Spleen (tissue), 11 donors: ENCODE measurements around the gene SLC20A1. TPM values are rescaled to one million over a fixed set of nuclear protein-coding genes. Genes with fewer than 3 reads are reported as not detected.

Source experiments
- DNase-seq: peaks from one replicate; pipeline ENCODE4 v3.0.0-alpha.2; 2020
- H3K27ac ChIP-seq, 8 donors: fragments of 200-600 bp; sonication (generic) in 7 of 8; 1 replicate in 4 of 8; 2 replicates in 4 of 8; pipeline versions ENCODE4 v1.5.0 to v1.8.0; 2016 to 2021; ENCODE audit warnings: inconsistent platforms in 4 of 8, mild to moderate bottlenecking in 4 of 8, moderate library complexity in 1 of 8
- H3K27me3 ChIP-seq, 7 donors: fragments of 200-600 bp; sonication (generic) in 6 of 7; replicated peaks in 1 of 7; 1 replicate in 4 of 7; 2 replicates in 3 of 7; pipeline versions ENCODE4 v1.5.0 to v1.8.0; 2016 to 2021; ENCODE audit warnings: inconsistent platforms in 3 of 7, mild to moderate bottlenecking in 1 of 7
- H3K36me3 ChIP-seq, 6 donors: fragments of 200-600 bp; sonication (generic) in 5 of 6; 1 replicate in 4 of 6; 2 replicates in 2 of 6; pipeline versions ENCODE4 v1.5.0 to v1.8.0; 2016 to 2021; ENCODE audit warnings: inconsistent platforms in 2 of 6
- H3K4me1 ChIP-seq, 6 donors: fragments of 200-600 bp; sonication (generic) in 5 of 6; 1 replicate in 3 of 6; 2 replicates in 3 of 6; pipeline versions ENCODE4 v1.5.0 to v1.8.0; 2016 to 2021; ENCODE audit warnings: inconsistent platforms in 3 of 6
- H3K4me3 ChIP-seq, 8 donors: fragments of 200-600 bp; sonication (generic) in 7 of 8; 1 replicate in 4 of 8; 2 replicates in 4 of 8; pipeline versions ENCODE4 v1.5.0 to v1.8.0; 2016 to 2021; ENCODE audit warnings: inconsistent platforms in 4 of 8, mild to moderate bottlenecking in 4 of 8, moderate library complexity in 2 of 8
- H3K9me3 ChIP-seq, 8 donors: fragments of 200-600 bp; sonication (generic) in 7 of 8; 1 replicate in 4 of 8; 2 replicates in 4 of 8; pipeline versions ENCODE4 v1.5.0 to v1.8.0; 2016 to 2021; ENCODE audit warnings: inconsistent platforms in 4 of 8
- POLR2A ChIP-seq, 3 donors: fragments of 450-650 bp; IDR thresholded peaks; one replicate each; pipeline ENCODE4 v1.5.1; 2017; ENCODE audit warnings: antibody characterized with exemption in 3 of 3, mild to moderate bottlenecking in 1 of 3
- POLR2AphosphoS5 ChIP-seq, 3 donors: sonication (generic); formaldehyde crosslinking; IDR thresholded peaks; one replicate each; pipeline ENCODE4 v1.5.1; 2017; ENCODE audit warnings: antibody characterized with exemption in 3 of 3
- WGBS, 5 donors: extraction: QIAGEN DNeasy Blood & Tissue Kit in 3 of 5; methylation state at CpG; one replicate each; pipeline versions ENCODE4 v1.1.5 to v1.1.7; 2013 to 2018; 5-methylcytosine and 5-hydroxymethylcytosine counted together
- intact Hi-C: fragments of 100-400 bp; cut with DNase I; formaldehyde crosslinking; loops from one replicate; pipeline ENCODE4 v1.15.0; 2023; ENCODE audit warnings: low total_unique reads
- polyA plus RNA-seq, 3 donors: library from polyadenylated mRNA; stranded (reverse); fragments of 200-250 nt; gene quantifications; one replicate each; pipeline ENCODE4 v1.2.1, GENCODE V29; 2013
- total RNA-seq, 7 donors: library from RNA; depleted of rRNA in 3 of 7; stranded (reverse); fragments of >200 nt in 3 of 7; fragmentation: NEBNext Ultra II Directional in 4 of 7; extraction: Animal tissue kit (Norgen Biotek cat#: 25700) in 4 of 7; gene quantifications; one replicate each; pipeline versions ENCODE4 v1.1.0 to v1.2.1, GENCODE V29; 2016 to 2021
- TF ChIP-seq, protein P1 (sequence below), 11 experiments: fragments of 200-600 bp in 7 of 11; fragments of 450-650 bp in 4 of 11; sonication (generic) in 4 of 11; IDR thresholded peaks in 8 of 11; conservative IDR thresholded peaks in 3 of 11; 1 replicate in 7 of 11; 2 replicates in 4 of 11; pipeline versions ENCODE4 v1.4.0 to v1.8.0; 2016 to 2021; ENCODE audit warnings: antibody characterized with exemption in 11 of 11, inconsistent platforms in 4 of 11, mild to moderate bottlenecking in 1 of 11
- donor health status: healthy with polysubstance abuse.
- donor health status: DM: no; HTN: no; CAD: no; lungs with moderate emphysema.
- donor health status: DM: no; HTN: no; CAD: no.
- donor health status: Bipolar disorder and iron deficiency.
- donor health status: healthy.
- donor health status: DM: no; HTN: no; CAD: no.
- donor health status: DM: yes; HTN: yes; CAD: no.

The SLC20A1 gene
- total and polyA plus RNA-seq, 10 donors = 15.4 to 83.6 (median 57.6) TPM

- Histone ChIP-seq H3K27ac (peak overlapping the region in 7 of 8 donors; percentile 29 to 89 (median 75)), H3K9me3 (no peaks in the 10 kb centered on the region), H3K4me3 (peak overlapping the region in 3 of 8 donors; percentile 4 to 47 (median 10)), H3K4me1 (peaks cover 0 to 26% (median 6%) of the 10 kb centered on the region in 6 donors), H3K27me3 (no peaks in the 10 kb centered on the region), H3K36me3 (no peaks in the 10 kb centered on the region)
- TF ChIP-seq POLR2A (IDR thresholded peaks at IDR 0.05) (no peak), POLR2AphosphoS5 (IDR thresholded peaks at IDR 0.05) (peak in 2 of 3 donors; percentile 46 to 71)
- TF ChIP-seq, protein P1, sequence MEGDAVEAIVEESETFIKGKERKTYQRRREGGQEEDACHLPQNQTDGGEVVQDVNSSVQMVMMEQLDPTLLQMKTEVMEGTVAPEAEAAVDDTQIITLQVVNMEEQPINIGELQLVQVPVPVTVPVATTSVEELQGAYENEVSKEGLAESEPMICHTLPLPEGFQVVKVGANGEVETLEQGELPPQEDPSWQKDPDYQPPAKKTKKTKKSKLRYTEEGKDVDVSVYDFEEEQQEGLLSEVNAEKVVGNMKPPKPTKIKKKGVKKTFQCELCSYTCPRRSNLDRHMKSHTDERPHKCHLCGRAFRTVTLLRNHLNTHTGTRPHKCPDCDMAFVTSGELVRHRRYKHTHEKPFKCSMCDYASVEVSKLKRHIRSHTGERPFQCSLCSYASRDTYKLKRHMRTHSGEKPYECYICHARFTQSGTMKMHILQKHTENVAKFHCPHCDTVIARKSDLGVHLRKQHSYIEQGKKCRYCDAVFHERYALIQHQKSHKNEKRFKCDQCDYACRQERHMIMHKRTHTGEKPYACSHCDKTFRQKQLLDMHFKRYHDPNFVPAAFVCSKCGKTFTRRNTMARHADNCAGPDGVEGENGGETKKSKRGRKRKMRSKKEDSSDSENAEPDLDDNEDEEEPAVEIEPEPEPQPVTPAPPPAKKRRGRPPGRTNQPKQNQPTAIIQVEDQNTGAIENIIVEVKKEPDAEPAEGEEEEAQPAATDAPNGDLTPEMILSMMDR (IDR thresholded peaks at IDR 0.05 in 8 of 11, conservative IDR thresholded peaks at IDR 0.05 in 3 of 11) = no peak
- 15 to 25% (median 20%) methylated on average over 12 of the region's 12 CpGs for WGBS, 5 donors
- DNase-seq = peak; percentile 89
- intact Hi-C loops = no loop called here
Measured at GRCh38 chr2:112674229-112674628, 28.5 kb downstream of the SLC20A1 start.

DNA sequence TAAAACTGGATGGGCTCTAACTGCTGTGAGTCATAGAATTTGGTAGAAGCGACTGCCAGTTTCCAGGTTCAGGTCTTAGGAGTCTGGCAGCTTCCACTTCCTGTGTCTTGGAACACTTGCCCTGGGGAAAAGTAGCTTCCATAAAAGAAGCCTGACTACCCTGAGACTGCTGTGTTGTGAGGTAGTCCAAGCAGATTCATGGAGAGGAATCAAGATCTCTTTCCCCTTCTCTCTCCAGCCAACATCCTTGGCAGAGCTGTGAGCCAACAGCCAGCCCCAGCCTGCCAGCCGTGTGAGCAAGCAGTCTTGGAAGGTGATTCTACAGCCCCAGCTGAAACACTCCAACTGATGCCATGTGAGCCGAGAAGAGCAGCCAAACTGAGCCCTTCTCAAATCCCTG, 33.7 kb downstream of the SLC20A1 start:
- Histone ChIP-seq H3K9me3 (no peaks in the 10 kb centered on the region), H3K27me3 (no peaks in the 10 kb centered on the region), H3K27ac (no peak overlapping the region), H3K4me3 (no peak overlapping the region), H3K4me1 (peaks cover 4 to 41% (median 12%) of the 10 kb centered on the region in 6 donors), H3K36me3 (no peaks in the 10 kb centered on the region)
- 77 to 83% (median 79%) methylated on average over 3 of the region's 3 CpGs for WGBS, 5 donors
- TF ChIP-seq POLR2AphosphoS5 (IDR thresholded peaks at IDR 0.05) (no peak), POLR2A (IDR thresholded peaks at IDR 0.05) (no peak)
- TF ChIP-seq, protein P1 (IDR thresholded peaks at IDR 0.05 in 8 of 11, conservative IDR thresholded peaks at IDR 0.05 in 3 of 11) = no peak
- intact Hi-C loops = no loop called here
- DNase-seq = no peak

DNA sequence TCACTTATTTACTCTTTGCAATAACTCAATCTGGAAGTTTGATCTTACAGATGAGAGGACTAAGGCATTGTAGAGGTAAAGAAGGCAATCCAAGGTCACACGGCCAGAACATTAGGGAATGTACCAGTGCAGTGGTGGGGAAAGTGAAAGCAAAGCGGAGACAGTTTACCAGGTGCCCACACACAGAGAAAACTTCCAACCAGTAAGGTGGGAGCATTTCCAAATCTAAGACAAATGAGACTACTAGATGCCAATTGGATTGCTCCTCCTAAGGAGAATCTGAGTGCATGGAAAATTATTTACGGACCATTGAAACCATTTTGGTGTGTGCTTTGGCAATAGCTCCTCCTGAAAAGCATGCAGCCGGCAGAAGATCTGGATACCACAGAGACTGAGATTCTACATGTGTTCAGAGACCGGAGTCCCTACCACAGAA, 34.9 kb downstream of the SLC20A1 start:
- no peak overlapping the region for H3K4me3 ChIP-seq
- intact Hi-C loops = no loop called here
- whole genome bisulfite sequencing, 5 donors = 76 to 87% (median 81%) methylated on average over 5 of the region's 5 CpGs
- no peak for TF ChIP-seq POLR2AphosphoS5 (IDR thresholded peaks at IDR 0.05)
- no peak for TF ChIP-seq POLR2A (IDR thresholded peaks at IDR 0.05)
- TF ChIP-seq, protein P1 (IDR thresholded peaks at IDR 0.05 in 8 of 11, conservative IDR thresholded peaks at IDR 0.05 in 3 of 11) = no peak
- no peaks in the 10 kb centered on the region for H3K9me3 ChIP-seq
- H3K27me3 ChIP-seq = no peaks in the 10 kb centered on the region
- H3K36me3 ChIP-seq = no peaks in the 10 kb centered on the region
- DNase-seq = no peak
- peaks cover 4 to 42% (median 13%) of the 10 kb centered on the region in 6 donors for H3K4me1 ChIP-seq
- no peak overlapping the region for H3K27ac ChIP-seq

- TF ChIP-seq POLR2AphosphoS5 (IDR thresholded peaks at IDR 0.05) (no peak), POLR2A (IDR thresholded peaks at IDR 0.05) (no peak)
- TF ChIP-seq, protein P1 (IDR thresholded peaks at IDR 0.05 in 8 of 11, conservative IDR thresholded peaks at IDR 0.05 in 3 of 11) = no peak
- no peaks in the 10 kb centered on the region for H3K27me3 ChIP-seq
- peaks cover 7 to 53% (median 17%) of the 10 kb centered on the region in 6 donors for H3K4me1 ChIP-seq
- peak overlapping the region in 2 of 8 donors; percentile 17 to 35 for H3K27ac ChIP-seq
- 50 to 83% (median 69%) methylated on average over 3 to 7 of the region's 7 CpGs for WGBS, 5 donors
- intact Hi-C loops = no loop called here
- no peaks in the 10 kb centered on the region for H3K36me3 ChIP-seq
- DNase-seq = peak; percentile 83
- no peak overlapping the region for H3K4me3 ChIP-seq
- H3K9me3 ChIP-seq = no peaks in the 10 kb centered on the region
Measured at GRCh38 chr2:112682101-112682500, 36.4 kb downstream of the SLC20A1 start.
